ENCODE results near the gene CMBL.

The CMBL gene

DNA sequence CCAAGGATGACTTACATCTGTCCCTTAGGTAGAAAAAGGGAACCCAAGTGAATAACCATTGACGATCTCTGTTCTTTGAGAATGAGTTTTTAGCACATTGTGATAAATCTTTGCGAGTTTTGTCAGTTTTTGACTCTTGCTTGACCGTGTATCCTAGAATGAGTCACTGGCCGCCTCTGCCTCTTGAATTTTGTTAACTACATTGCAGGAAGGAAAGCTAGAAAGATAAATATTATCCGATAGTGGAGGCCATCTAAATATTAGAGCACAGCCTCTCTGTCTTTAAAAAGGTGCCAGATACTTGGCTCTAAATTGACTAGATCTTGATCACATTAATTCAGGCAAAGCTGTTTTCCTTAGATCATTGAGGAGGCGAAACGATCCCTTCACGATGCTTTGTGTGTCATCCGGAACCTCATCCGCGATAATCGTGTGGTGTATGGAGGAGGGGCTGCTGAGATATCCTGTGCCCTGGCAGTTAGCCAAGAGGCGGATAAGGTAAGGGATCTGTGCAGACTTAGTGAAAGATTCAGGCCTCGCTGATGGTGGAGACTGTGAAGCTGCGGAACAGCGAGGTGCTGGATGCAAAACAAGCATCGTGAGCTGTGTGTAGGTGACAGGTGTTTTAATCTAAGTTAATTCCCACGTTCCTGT, 45.5 kb downstream of the CMBL start:
- TF ChIP-seq NFIC (IDR thresholded peaks at IDR 0.05) (0 out of 2 replicates have a peak, but pooled peaks have one; percentile 56), TEAD4 (IDR thresholded peaks at IDR 0.05) (no peak)

DNA sequence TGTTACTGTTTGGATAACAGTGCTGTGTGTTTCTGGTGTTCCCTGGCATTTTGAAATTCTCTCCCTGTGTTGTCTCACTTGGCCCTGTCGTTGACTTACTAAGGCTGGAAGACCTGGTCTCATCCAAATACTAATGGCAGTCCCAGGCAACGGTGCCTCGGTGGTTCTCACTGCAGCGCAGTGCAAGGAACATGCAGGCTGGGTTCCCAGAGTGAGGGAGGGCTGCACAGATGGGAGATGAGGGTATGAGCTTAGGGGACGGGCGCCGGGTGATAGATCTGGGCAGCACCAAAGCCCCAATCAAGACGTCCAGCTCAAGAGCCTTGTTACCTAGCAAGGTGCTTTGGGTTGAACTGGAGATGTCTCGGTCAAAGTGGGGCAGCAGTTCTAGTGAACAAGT, 46.6 kb downstream of the CMBL start:
- TF ChIP-seq, protein P1, sequence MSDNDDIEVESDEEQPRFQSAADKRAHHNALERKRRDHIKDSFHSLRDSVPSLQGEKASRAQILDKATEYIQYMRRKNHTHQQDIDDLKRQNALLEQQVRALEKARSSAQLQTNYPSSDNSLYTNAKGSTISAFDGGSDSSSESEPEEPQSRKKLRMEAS (IDR thresholded peaks at IDR 0.05) = no peak
- TF ChIP-seq, protein P2, sequence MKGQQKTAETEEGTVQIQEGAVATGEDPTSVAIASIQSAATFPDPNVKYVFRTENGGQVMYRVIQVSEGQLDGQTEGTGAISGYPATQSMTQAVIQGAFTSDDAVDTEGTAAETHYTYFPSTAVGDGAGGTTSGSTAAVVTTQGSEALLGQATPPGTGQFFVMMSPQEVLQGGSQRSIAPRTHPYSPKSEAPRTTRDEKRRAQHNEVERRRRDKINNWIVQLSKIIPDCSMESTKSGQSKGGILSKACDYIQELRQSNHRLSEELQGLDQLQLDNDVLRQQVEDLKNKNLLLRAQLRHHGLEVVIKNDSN (IDR thresholded peaks at IDR 0.05) = no peak
- TF ChIP-seq YY1 (IDR thresholded peaks at IDR 0.05; ENCODE audit: low read depth) (no peak), EGR1 (IDR thresholded peaks at IDR 0.05) (no peak), EP300 (IDR thresholded peaks at IDR 0.05; ENCODE audit: borderline replicate concordance) (no peak), NFIC (IDR thresholded peaks at IDR 0.05) (no peak), ZBTB7A (IDR thresholded peaks at IDR 0.05; ENCODE audit: low read depth) (no peak), TCF12 (IDR thresholded peaks at IDR 0.05; ENCODE audit: low read depth) (no peak), TEAD4 (IDR thresholded peaks at IDR 0.05) (no peak), CEBPB (IDR thresholded peaks at IDR 0.05) (no peak), FOXM1 (IDR thresholded peaks at IDR 0.05; ENCODE audit: borderline replicate concordance, low read depth) (no peak), TAF1 (IDR thresholded peaks at IDR 0.05; ENCODE audit: low read depth) (no peak), CREB1 (IDR thresholded peaks at IDR 0.05; ENCODE audit: low read depth) (no peak), RAD21 (IDR thresholded peaks at IDR 0.05; ENCODE audit: low read depth) (no peak)
- TF ChIP-seq, protein P3, sequence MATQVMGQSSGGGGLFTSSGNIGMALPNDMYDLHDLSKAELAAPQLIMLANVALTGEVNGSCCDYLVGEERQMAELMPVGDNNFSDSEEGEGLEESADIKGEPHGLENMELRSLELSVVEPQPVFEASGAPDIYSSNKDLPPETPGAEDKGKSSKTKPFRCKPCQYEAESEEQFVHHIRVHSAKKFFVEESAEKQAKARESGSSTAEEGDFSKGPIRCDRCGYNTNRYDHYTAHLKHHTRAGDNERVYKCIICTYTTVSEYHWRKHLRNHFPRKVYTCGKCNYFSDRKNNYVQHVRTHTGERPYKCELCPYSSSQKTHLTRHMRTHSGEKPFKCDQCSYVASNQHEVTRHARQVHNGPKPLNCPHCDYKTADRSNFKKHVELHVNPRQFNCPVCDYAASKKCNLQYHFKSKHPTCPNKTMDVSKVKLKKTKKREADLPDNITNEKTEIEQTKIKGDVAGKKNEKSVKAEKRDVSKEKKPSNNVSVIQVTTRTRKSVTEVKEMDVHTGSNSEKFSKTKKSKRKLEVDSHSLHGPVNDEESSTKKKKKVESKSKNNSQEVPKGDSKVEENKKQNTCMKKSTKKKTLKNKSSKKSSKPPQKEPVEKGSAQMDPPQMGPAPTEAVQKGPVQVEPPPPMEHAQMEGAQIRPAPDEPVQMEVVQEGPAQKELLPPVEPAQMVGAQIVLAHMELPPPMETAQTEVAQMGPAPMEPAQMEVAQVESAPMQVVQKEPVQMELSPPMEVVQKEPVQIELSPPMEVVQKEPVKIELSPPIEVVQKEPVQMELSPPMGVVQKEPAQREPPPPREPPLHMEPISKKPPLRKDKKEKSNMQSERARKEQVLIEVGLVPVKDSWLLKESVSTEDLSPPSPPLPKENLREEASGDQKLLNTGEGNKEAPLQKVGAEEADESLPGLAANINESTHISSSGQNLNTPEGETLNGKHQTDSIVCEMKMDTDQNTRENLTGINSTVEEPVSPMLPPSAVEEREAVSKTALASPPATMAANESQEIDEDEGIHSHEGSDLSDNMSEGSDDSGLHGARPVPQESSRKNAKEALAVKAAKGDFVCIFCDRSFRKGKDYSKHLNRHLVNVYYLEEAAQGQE (IDR thresholded peaks at IDR 0.05; ENCODE audit: low read depth) = no peak

DNA sequence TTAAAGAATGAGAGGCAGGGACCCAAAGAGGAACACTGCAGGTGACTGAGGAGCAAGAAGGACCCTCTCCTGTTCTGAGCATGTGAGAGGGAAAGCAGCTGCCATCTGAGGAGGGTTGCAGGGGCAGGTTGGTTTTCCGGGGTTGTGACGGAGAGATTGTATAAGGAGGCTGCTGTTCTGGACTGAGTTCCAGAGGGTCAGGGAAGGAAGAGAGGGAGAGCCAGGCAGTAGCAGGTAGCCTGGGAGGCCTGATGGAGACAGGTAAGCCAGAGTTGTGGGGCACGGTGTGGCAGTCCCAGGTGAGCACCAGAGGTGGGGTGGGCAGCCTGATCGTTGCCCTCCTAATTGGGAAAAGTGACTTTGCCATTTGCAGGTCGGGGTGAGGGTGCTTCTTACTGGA, 47.8 kb downstream of the CMBL start:
- no peak for TF ChIP-seq TEAD4 (IDR thresholded peaks at IDR 0.05)
- TF ChIP-seq, protein P1 (IDR thresholded peaks at IDR 0.05) = no peak
- TF ChIP-seq YY1 (IDR thresholded peaks at IDR 0.05; ENCODE audit: low read depth) = no peak
- TF ChIP-seq NFIC (IDR thresholded peaks at IDR 0.05) = no peak
- TF ChIP-seq EGR1 (IDR thresholded peaks at IDR 0.05) = no peak

DNA sequence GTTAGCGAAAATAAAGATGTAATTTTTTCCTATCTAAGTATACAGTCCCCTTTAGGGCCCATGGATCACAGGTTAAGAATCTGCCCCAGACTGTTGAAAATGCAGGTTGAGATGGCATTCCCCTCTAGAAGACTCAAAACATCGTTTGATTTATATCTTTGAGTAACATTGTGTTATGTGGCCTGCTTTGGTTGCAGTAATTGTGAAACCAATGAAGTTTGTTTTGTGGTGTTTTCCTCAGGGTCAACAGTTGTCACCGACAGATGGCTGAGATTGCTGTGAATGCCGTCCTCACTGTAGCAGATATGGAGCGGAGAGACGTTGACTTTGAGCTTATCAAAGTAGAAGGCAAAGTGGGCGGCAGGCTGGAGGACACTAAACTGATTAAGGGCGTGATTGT, 49.8 kb downstream of the CMBL start:
- TF ChIP-seq TEAD4 (IDR thresholded peaks at IDR 0.05) = no peak
- no peak for TF ChIP-seq YY1 (IDR thresholded peaks at IDR 0.05; ENCODE audit: low read depth)
- TF ChIP-seq, protein P3 (IDR thresholded peaks at IDR 0.05; ENCODE audit: low read depth) = no peak

DNA sequence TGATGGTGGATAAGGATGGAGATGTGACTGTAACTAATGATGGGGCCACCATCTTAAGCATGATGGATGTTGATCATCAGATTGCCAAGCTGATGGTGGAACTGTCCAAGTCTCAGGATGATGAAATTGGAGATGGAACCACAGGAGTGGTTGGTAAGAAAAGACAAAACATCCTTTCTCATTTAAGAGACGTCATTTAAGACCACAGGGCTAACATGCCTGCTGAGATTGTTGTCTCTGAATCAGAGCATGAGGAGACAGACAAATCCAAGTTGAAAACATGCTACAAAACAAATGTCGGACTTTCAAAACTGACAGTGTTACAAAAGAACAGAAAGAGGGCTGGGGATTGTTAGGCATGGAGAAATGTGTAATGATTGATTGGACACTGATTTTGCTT, 53.0 kb downstream of the CMBL start:
- TF ChIP-seq TCF12 (IDR thresholded peaks at IDR 0.05; ENCODE audit: low read depth) (no peak), TEAD4 (IDR thresholded peaks at IDR 0.05) (no peak), FOXM1 (IDR thresholded peaks at IDR 0.05; ENCODE audit: borderline replicate concordance, low read depth) (no peak), EGR1 (IDR thresholded peaks at IDR 0.05) (no peak), CREB1 (IDR thresholded peaks at IDR 0.05; ENCODE audit: low read depth) (no peak), YY1 (IDR thresholded peaks at IDR 0.05; ENCODE audit: low read depth) (no peak), ZBTB7A (IDR thresholded peaks at IDR 0.05; ENCODE audit: low read depth) (no peak), NFIC (IDR thresholded peaks at IDR 0.05) (no peak)

DNA sequence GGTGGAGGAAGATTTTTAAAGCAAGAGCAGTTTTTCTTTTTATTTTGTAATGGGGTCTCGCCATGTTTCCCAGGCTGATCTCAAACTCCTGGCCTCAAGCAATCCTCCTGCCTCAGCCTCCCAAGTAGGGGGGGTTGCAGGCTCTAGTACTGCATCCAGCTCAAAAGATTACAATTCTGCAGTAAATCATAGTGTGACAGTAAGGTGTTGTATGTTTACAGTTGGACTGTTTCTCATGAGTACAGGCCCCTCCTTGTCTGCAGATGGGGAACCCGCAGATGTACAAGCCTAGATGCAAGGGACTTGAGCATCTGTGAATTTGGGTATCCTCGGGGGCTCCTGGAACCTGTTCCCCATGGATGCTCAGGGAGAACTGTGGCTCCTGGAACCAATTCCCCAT, 54.3 kb downstream of the CMBL start:
- TF ChIP-seq, protein P1 (IDR thresholded peaks at IDR 0.05) = no peak
- TF ChIP-seq EGR1 (IDR thresholded peaks at IDR 0.05) (no peak), CREB1 (IDR thresholded peaks at IDR 0.05; ENCODE audit: low read depth) (no peak), RAD21 (IDR thresholded peaks at IDR 0.05; ENCODE audit: low read depth) (no peak), NFIC (IDR thresholded peaks at IDR 0.05) (no peak), FOXM1 (IDR thresholded peaks at IDR 0.05; ENCODE audit: borderline replicate concordance, low read depth) (no peak), CEBPB (IDR thresholded peaks at IDR 0.05) (no peak), YY1 (IDR thresholded peaks at IDR 0.05; ENCODE audit: low read depth) (no peak), TAF1 (IDR thresholded peaks at IDR 0.05; ENCODE audit: low read depth) (no peak), TCF12 (IDR thresholded peaks at IDR 0.05; ENCODE audit: low read depth) (no peak), TEAD4 (IDR thresholded peaks at IDR 0.05) (no peak), ZBTB7A (IDR thresholded peaks at IDR 0.05; ENCODE audit: low read depth) (no peak), EP300 (IDR thresholded peaks at IDR 0.05; ENCODE audit: borderline replicate concordance) (no peak)
- TF ChIP-seq, protein P3 (IDR thresholded peaks at IDR 0.05; ENCODE audit: low read depth) = no peak
- TF ChIP-seq, protein P2 (IDR thresholded peaks at IDR 0.05) = no peak
